IPS DF 4.7 (cell line): Measurements from ENCODE around the gene PAPPA.

ENCODE experiments used
- DNase-seq: peaks from one replicate; pipeline ENCODE4 v3.0.0-alpha.2; 2013; ENCODE audit warnings: low spot score; ENCODE audit errors: extremely low read depth

The PAPPA gene

GRCh38 chr9:116151966-116152381 is 1.6 kb upstream of the PAPPA start:
- no peak for DNase-seq

DNA sequence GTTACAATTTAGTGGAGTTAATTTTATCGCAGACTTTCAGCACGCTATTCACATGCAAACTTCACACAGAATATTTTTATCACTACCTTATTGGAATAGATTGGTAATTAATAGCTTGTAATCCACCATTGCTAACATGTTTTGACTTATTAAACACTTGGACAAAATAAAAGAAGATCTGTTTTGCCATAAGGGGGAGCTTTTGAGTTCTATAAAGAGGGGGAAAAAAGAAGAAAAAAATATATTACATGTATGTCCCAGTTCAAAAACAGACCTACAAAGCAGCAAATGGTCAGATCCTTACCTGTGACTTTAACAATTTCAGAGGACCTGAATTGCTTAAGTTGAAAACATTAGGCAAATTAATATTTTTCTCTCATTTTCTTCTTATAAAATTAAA is 1.2 kb upstream of the PAPPA start:
- DNase-seq: no peak

- DNase-seq: no peak
Measured at GRCh38 chr9:116152941-116153764, 438 bp upstream of the PAPPA start.

DNA sequence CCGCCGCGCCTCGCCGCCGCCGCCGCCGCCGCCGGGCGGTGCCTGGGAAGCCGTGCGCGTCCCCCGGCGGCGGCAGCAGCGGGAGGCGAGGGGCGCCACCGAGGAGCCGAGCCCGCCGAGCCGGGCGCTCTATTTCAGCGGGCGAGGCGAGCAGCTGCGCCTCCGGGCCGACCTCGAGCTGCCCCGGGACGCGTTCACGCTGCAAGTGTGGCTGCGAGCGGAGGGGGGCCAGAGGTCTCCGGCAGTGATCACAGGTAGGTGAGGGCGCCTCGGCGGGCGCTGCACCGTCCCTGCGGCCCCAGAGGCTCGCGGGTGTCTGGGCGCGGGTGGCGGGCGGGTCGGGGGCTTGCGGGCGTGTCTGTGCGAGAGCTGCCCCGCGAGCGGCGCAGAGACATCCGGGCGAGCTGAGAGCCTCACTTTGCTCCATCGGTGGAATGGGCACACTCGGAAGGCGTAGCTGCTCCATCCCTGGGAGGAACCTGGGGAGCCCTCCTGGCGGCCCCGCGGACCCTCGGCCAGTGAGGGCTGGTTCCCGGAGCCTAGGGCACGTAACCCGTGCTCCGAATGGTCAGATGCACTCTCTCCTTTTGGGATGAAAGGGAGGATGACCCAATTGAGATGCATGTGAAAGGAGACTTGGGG is 864 bp downstream of the PAPPA start:
- DNase-seq: no peak

DNA sequence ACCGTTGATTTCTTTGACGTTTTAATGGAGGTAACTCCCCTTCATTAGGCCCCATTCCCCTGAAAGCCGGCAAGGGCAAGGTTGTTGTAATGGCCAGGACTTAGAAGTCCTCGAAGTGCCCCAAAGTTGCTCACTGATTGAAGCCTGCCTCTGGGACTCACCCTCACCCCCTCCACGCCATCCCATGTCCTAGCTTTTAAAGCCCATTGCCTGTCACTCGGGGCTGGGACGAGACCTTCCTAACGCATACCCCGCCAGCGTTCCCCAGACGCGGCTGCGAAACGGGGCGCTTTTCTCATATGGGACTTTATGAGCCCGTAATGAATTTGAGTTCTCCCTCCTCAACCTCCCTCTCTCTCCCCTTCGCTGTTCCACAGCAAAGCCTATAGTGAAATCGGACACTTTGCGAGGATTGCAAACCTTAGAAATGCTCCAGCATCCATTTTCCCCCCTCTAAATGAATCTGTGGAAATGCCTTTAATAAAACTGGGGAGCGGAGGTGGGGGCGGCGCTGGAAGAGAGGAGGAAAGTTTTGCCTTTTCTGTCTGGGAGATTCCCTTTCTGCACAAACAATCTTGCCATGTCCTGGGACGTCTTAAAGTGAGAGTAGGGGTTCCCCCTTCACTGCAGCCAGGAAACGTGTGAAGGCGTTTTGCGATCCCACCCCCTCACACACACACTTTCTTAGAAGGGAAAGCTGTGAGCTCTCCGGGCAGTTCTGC is 1.5 kb downstream of the PAPPA start:
- DNase-seq: no peak

- no peak for DNase-seq
Measured at GRCh38 chr9:116155698-116156039, 2.1 kb downstream of the PAPPA start.

DNA sequence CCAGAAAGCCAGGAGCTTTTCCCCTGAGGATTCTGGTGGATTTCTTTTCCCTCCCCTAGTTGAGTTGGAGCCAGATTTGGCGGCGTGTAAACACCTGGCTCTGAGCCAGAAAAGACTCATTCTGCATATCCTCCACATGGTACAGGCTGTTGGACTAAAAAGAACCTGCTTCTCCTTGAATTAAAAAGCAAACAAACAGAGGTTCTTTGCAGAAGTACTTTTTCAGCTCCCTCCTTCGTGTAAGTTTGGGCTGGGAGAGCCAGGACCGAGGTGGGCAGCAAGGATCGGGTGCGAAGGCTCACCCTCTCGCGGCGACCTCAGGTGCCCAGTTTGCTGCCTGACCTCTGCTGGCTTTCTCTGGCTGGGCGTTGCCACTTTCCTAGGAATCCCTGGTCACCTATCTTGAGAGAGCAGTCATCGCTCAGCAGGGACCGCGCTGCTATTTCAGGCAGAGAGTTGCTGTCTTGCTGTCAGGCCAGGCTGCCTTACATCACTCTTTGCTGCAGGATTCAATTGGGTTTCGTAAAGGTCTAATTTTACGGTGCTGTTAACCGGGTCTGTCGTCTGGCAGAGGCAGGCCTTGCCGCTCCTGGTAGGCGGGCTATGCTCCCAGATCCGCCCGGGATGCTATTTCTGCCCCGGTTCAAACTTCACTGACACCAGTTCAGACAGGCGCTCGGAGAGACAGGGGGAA is 3.2 kb downstream of the PAPPA start:
- no peak for DNase-seq

GRCh38 chr9:116157436-116158138 is 4.0 kb downstream of the PAPPA start:
- no peak for DNase-seq

- no peak for DNase-seq
Measured at GRCh38 chr9:116160676-116161571, 7.3 kb downstream of the PAPPA start.

DNA sequence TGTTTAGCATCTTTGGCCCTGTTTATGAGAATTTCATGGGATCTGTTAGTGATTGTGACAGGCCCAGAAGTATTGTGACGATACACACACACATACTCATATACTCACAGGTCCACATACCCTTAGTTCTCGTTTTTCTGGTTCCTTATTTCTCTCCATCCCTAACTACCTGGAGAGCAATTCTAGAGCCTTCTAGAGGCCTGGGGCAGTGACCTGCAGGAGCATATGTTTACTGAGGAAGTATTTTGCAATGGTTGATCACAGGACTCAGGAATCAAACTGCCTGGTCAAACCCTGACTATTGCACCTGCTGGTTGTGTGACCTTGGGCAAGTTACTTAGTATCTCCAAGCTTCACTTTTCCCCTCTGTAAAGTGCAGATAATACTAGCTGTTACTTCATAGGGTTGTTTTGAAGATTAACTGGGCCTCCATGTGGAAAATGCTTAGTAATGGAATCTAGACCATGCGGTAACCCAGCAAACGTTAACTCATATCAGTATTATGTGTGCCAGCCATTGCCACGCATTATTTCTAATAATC is 8.7 kb downstream of the PAPPA start:
- no peak for DNase-seq

GRCh38 chr9:116163293-116164055 is 9.9 kb downstream of the PAPPA start:
- no peak for DNase-seq

DNA sequence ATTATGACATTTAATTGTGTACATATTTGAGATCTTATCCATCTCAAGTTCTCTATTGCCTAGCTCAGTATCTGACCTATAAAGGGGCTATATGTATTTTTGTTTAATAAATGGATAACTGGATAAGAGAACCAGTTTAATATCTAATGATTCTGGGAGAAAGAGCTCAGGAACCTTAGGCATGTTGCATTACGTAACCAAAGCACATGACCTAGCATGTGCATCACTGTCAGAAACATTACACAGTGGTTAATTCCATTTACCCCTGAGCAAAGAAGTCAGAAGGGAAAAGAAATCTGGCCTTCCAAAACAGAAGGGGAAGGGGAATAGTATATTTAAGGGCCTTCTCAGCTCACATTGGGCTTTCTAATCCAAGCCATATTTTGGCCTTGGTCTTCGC is 12.3 kb downstream of the PAPPA start:
- no peak for DNase-seq

DNA sequence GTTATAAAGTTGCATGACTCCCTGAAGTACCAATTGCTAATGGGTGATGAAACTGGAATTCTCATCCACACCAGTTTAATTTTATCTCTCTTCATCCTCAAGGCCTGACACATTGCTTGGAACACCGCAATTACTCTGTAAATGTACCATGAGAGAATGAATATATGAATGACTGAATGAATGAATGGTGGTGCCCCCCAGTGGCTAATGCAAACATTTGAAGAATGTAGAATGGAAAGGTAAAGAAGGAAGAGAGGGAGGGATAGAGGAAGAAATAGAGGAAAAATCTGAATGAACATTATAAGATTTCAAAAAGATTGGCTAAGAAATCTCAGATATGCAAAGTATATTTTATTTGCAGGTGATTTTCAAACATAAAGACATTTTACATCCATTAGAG is 13.1 kb downstream of the PAPPA start:
- DNase-seq: no peak

- DNase-seq: no peak
Measured at GRCh38 chr9:116168231-116168630, 14.6 kb downstream of the PAPPA start.

DNA sequence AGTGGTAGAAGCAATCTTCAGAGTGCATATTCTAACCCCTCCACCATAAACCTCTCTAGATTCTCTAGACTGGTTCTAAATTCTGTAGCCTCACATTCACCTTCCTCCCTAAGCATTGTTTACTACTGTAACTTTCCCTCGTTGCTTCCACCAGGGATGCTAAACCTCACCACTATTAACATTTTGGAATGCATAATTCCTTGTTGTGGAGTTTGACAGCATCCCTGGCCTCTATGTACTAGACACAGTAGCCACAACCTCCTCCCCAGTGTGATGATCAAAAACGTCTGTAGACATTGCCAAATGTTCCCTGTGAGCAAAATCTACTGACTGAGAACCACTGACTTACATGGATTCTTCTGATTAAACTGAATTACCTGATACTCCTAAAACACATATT is 18.6 kb downstream of the PAPPA start:
- DNase-seq: no peak

GRCh38 chr9:116174347-116174746 is 20.8 kb downstream of the PAPPA start:
- DNase-seq: no peak

- DNase-seq: no peak
Measured at GRCh38 chr9:116175614-116176013, 22.0 kb downstream of the PAPPA start.

DNA sequence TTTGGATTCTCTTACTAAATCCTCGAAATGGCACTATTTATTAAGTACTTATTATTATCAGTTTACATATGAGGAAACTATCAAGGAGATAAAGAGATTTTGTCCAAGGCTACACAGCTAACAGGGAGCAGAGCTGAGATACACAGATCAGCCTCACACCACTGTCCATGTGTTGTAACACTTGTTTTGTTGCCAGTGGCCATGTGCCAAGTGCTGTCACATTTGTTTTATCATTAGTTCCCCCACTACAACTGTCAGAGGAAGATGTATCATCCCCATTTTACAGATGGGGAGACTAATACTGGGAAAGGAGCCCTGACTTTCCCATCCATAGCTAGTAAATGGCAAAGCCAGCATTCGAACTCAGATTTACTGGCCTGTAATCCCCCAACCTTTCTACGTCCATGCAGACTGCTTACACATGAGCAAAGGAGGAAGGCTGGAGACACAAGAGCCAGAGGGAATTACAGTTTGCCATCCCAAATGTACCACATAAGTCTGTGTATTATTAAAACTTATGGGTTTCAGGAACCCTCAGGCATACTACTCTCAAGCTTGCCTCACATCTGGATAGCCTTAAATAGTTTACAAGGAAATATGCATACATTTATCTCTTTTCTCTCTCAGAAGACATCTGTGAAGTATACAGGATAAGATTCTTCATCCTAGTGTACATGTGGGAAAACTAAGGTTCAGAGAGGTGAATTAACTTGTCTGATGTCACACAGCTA is 25.1 kb downstream of the PAPPA start:
- no peak for DNase-seq

DNA sequence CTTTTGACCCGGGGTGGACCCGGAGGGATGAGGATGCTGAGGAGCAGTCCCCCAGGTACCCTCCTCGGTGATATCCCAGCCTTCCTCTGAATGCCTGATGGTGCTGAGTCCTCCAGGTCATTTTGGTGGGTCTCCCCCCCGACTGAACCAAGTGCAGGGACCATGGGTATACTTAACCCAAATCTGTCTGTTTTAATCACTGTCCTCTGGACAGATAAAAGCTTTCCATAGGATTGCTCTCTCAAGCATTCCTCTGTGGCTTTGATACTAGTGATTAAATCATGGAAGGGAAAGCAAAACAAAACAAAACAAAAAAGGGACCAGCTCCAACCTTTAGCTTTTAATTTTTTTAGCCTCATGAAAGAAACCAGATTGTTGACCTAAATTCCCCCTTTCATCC is 26.0 kb downstream of the PAPPA start:
- no peak for DNase-seq
